Breast epithelium (tissue), 4 donors: Measurements from ENCODE around the gene TANGO2. TPM values are rescaled to one million over a fixed set of nuclear protein-coding genes. Genes with fewer than 3 reads are reported as not detected.

ENCODE experiments used
- DNase-seq, 2 donors: peaks; one replicate each; pipeline ENCODE4 v3.0.0-alpha.2; 2019; ENCODE audit warnings: low spot score in 2 of 2
- H3K27ac ChIP-seq, 2 donors: fragments of 200-600 bp; sonication (generic) in 1 of 2; one replicate each; pipeline ENCODE4 v1.5.1; 2016 to 2019; ENCODE audit warnings: mild to moderate bottlenecking in 1 of 2
- H3K27me3 ChIP-seq, 2 donors: fragments of 200-600 bp; sonication (generic) in 1 of 2; one replicate each; pipeline versions ENCODE4 v1.5.1 to v1.6.0; 2017 to 2019; ENCODE audit warnings: control low read depth in 1 of 2, mild to moderate bottlenecking in 1 of 2
- H3K36me3 ChIP-seq: fragments of 200-600 bp; one replicate; pipeline ENCODE4 v1.5.1; 2019
- H3K4me1 ChIP-seq, 2 donors: fragments of 200-600 bp; sonication (generic); one replicate each; pipeline ENCODE4 v1.5.1; 2016 to 2019; ENCODE audit warnings: control low read depth in 1 of 2
- H3K4me3 ChIP-seq, 3 donors: fragments of 200-600 bp; sonication (generic); 1 replicate in 2 of 3; 2 replicates in 1 of 3; pipeline ENCODE4 v1.5.1; 2016 to 2019; ENCODE audit warnings: mild to moderate bottlenecking in 3 of 3, moderate library complexity in 2 of 3
- H3K9me3 ChIP-seq, 2 donors: fragments of 200-600 bp; sonication (generic) in 1 of 2; one replicate each; pipeline ENCODE4 v1.5.1; 2016 to 2019; ENCODE audit warnings: control low read depth in 1 of 2
- CTCF ChIP-seq, 3 donors: fragments of 450-650 bp; IDR thresholded peaks; one replicate each; pipeline ENCODE4 v1.5.1; 2016 to 2017; ENCODE audit warnings: antibody characterized with exemption in 3 of 3, mild to moderate bottlenecking in 3 of 3, moderate library complexity in 3 of 3
- POLR2A ChIP-seq: fragments of 450-650 bp; IDR thresholded peaks from one replicate; pipeline ENCODE4 v1.6.1; 2016; ENCODE audit warnings: antibody characterized with exemption, mild to moderate bottlenecking, moderate library complexity
- POLR2AphosphoS5 ChIP-seq, 3 donors: sonication (generic); formaldehyde crosslinking; IDR thresholded peaks; one replicate each; pipeline ENCODE4 v1.6.1; 2017; ENCODE audit warnings: antibody characterized with exemption in 3 of 3
- intact Hi-C: fragments of 100-400 bp; cut with DNase I; formaldehyde crosslinking; loops from one replicate; pipeline ENCODE4 v1.15.1; 2023; ENCODE audit warnings: low total_unique reads
- total RNA-seq, 3 donors: library from RNA; depleted of rRNA; stranded (reverse); fragments of >200 nt; gene quantifications; one replicate each; pipeline ENCODE4 v1.1.0, GENCODE V29; 2016

TANGO2 gene
- total RNA-seq, 3 donors from 2014 or later: 25.9 to 55.4 (median 33.4) TPM

GRCh38 chr22:20055654-20056053 is 34.7 kb downstream of the TANGO2 start:
- DNase-seq: no peak
- H3K36me3 ChIP-seq: no peaks in the 10 kb centered on the region
- H3K9me3 ChIP-seq: no peaks in the 10 kb centered on the region
- H3K4me3 ChIP-seq: no peak overlapping the region
- no peaks in the 10 kb centered on the region for H3K4me1 ChIP-seq
- intact Hi-C loops: no loop called here
- H3K27me3 ChIP-seq: no peaks in the 10 kb centered on the region
- no peak for TF ChIP-seq POLR2AphosphoS5 (IDR thresholded peaks at IDR 0.05)
- TF ChIP-seq POLR2A: no peak
- no peak for TF ChIP-seq CTCF (IDR thresholded peaks at IDR 0.05)
- H3K27ac ChIP-seq: no peak overlapping the region

GRCh38 chr22:20056161-20056560 is 35.3 kb downstream of the TANGO2 start:
- Histone ChIP-seq H3K27ac (no peak overlapping the region), H3K27me3 (no peaks in the 10 kb centered on the region), H3K36me3 (no peaks in the 10 kb centered on the region), H3K9me3 (no peaks in the 10 kb centered on the region), H3K4me3 (no peak overlapping the region), H3K4me1 (no peaks in the 10 kb centered on the region)
- no peak for TF ChIP-seq CTCF (IDR thresholded peaks at IDR 0.05)
- no peak for TF ChIP-seq POLR2AphosphoS5 (IDR thresholded peaks at IDR 0.05)
- no peak for TF ChIP-seq POLR2A
- no peak for DNase-seq
- intact Hi-C loops: no loop called here

- H3K9me3 ChIP-seq: no peaks in the 10 kb centered on the region
- TF ChIP-seq POLR2A: no peak
- no peak for TF ChIP-seq POLR2AphosphoS5 (IDR thresholded peaks at IDR 0.05)
- TF ChIP-seq CTCF (IDR thresholded peaks at IDR 0.05): no peak
- H3K4me3 ChIP-seq: no peak overlapping the region
- H3K27me3 ChIP-seq: no peaks in the 10 kb centered on the region
- no peak overlapping the region for H3K27ac ChIP-seq
- no peaks in the 10 kb centered on the region for H3K4me1 ChIP-seq
- no peak for DNase-seq
- intact Hi-C loops: no loop called here
- H3K36me3 ChIP-seq: no peaks in the 10 kb centered on the region
Measured at GRCh38 chr22:20056696-20057386, 35.9 kb downstream of the TANGO2 start.

- Histone ChIP-seq H3K9me3 (no peaks in the 10 kb centered on the region), H3K4me1 (no peaks in the 10 kb centered on the region), H3K4me3 (no peak overlapping the region), H3K36me3 (no peaks in the 10 kb centered on the region), H3K27me3 (no peaks in the 10 kb centered on the region), H3K27ac (no peak overlapping the region)
- no peak for DNase-seq
- intact Hi-C loops: no loop called here
- TF ChIP-seq CTCF (IDR thresholded peaks at IDR 0.05): no peak
- no peak for TF ChIP-seq POLR2A
- no peak for TF ChIP-seq POLR2AphosphoS5 (IDR thresholded peaks at IDR 0.05)
Measured at GRCh38 chr22:20057596-20058268, 36.8 kb downstream of the TANGO2 start.

GRCh38 chr22:20058989-20059770 is 38.3 kb downstream of the TANGO2 start:
- Histone ChIP-seq H3K4me1 (no peaks in the 10 kb centered on the region), H3K4me3 (no peak overlapping the region), H3K9me3 (no peaks in the 10 kb centered on the region), H3K36me3 (no peaks in the 10 kb centered on the region), H3K27me3 (no peaks in the 10 kb centered on the region), H3K27ac (no peak overlapping the region)
- intact Hi-C loops: no loop called here
- no peak for TF ChIP-seq POLR2AphosphoS5 (IDR thresholded peaks at IDR 0.05)
- no peak for TF ChIP-seq CTCF (IDR thresholded peaks at IDR 0.05)
- TF ChIP-seq POLR2A: no peak
- DNase-seq: no peak
